Neural progenitor cell (in vitro differentiated cells): ENCODE measurements around the gene MCRS1.

ENCODE experiments used
- CTCF ChIP-seq: fragments of 200-600 bp; sonication (generic); IDR thresholded peaks from 2 replicates; pipeline ENCODE4 v1.5.1; 2017; ENCODE audit warnings: antibody characterized with exemption, mild to moderate bottlenecking
- EZH2 ChIP-seq: fragments of 200-600 bp; sonication (generic); IDR thresholded peaks from 2 replicates; pipeline ENCODE4 v1.6.1; 2017; ENCODE audit warnings: antibody characterized with exemption, mild to moderate bottlenecking, moderate library complexity

- TF ChIP-seq CTCF (no peak), EZH2 (no peak)
Measured at GRCh38 chr12:49552014-49552413, 15.9 kb downstream of the MCRS1 start.
